Measurements from ENCODE around the gene FER.
"Not testable (repeated sequence)": the region's sequence is repeated elsewhere in the genome, so short reads cannot be mapped to it uniquely, and the experiment has no call there.

Gene FER

DNA sequence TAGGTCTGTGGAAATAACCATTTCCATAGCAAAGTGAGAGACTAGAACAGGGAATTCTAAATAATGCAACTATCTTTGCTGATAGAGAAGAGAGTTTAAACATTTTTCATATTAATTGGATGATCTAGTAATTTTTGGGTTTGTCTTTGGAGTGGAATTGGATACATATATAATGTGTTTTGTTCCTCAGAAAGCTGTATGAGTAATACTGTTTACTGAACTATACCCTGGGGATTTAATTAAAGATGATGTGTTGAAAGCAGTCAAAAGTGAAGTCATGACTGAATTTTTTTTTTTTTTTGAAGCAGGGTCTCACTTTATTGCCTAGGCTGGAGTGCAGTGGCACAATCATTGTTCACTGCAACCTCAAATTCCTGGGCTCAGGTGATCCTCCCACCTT lies 17.9 kb downstream of the FER start:
- no peak overlapping the region for H3K27ac ChIP-seq (ENCODE audit: low read depth, low read length)
- H3K9ac ChIP-seq (ENCODE audit: low read length), result no peak overlapping the region
- TF ChIP-seq, protein P1, sequence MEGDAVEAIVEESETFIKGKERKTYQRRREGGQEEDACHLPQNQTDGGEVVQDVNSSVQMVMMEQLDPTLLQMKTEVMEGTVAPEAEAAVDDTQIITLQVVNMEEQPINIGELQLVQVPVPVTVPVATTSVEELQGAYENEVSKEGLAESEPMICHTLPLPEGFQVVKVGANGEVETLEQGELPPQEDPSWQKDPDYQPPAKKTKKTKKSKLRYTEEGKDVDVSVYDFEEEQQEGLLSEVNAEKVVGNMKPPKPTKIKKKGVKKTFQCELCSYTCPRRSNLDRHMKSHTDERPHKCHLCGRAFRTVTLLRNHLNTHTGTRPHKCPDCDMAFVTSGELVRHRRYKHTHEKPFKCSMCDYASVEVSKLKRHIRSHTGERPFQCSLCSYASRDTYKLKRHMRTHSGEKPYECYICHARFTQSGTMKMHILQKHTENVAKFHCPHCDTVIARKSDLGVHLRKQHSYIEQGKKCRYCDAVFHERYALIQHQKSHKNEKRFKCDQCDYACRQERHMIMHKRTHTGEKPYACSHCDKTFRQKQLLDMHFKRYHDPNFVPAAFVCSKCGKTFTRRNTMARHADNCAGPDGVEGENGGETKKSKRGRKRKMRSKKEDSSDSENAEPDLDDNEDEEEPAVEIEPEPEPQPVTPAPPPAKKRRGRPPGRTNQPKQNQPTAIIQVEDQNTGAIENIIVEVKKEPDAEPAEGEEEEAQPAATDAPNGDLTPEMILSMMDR (IDR thresholded peaks at IDR 0.05; ENCODE audit: insufficient read depth, low read length, poor library complexity, severe bottlenecking), result no peak
- TF ChIP-seq EZH2phosphoT487 (conservative IDR thresholded peaks at IDR 0.05; ENCODE audit: low read length), result no peak
- no peaks in the 10 kb centered on the region for H4K20me1 ChIP-seq (ENCODE audit: low read depth, low read length)
- H2AFZ ChIP-seq (ENCODE audit: low read depth, low read length, severe bottlenecking), result no peak overlapping the region
- no peak overlapping the region for H3K4me2 ChIP-seq (ENCODE audit: low read depth, low read length, poor library complexity, severe bottlenecking)
- no peaks in the 10 kb centered on the region for H3K27me3 ChIP-seq (ENCODE audit: low read length)
- no peaks in the 10 kb centered on the region for H3K9me3 ChIP-seq (ENCODE audit: insufficient read depth, low read length)
- H3K36me3 ChIP-seq (ENCODE audit: low read length), result no peaks in the 10 kb centered on the region
- H3K79me2 ChIP-seq (ENCODE audit: insufficient read depth, low read length), result no peaks in the 10 kb centered on the region
- H3F3A ChIP-seq (ENCODE audit: insufficient read depth), result no peaks in the 10 kb centered on the region
- no peaks in the 10 kb centered on the region for H3K9me2 ChIP-seq (replicated peaks; ENCODE audit: insufficient read depth, low read length)
- H3K4me3 ChIP-seq (ENCODE audit: insufficient read depth, low read length, poor library complexity, severe bottlenecking), result no peak overlapping the region

DNA sequence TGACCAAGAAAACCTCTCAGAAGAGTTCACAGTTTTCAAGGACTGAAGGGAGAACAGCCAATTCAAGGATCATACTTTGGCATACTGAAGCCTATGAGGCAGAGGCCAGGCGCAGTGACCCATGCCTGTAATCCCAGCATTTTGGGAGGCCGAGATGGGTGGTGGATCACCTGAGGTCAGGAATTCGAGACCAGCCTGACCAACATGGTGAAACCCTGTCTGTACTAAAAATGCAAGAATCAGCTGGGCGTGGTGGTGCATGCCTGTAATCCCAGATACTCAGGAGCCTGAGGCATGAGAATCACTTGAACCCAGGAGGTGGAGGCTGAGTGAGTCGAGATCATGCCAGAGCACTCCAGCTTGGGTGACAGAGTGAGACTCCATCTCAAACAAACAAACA lies 19.2 kb downstream of the FER start:
- not testable (repeated sequence) for H3K36me3 ChIP-seq (ENCODE audit: low read length); H3K4me3 ChIP-seq (ENCODE audit: insufficient read depth, low read length, poor library complexity, severe bottlenecking); H4K20me1 ChIP-seq (ENCODE audit: low read depth, low read length); H3K4me2 ChIP-seq (ENCODE audit: low read depth, low read length, poor library complexity, severe bottlenecking); H3K9ac ChIP-seq (ENCODE audit: low read length); H3F3A ChIP-seq (ENCODE audit: insufficient read depth); H3K27me3 ChIP-seq (ENCODE audit: low read length); H3K79me2 ChIP-seq (ENCODE audit: insufficient read depth, low read length); H2AFZ ChIP-seq (ENCODE audit: low read depth, low read length, severe bottlenecking); H3K27ac ChIP-seq (ENCODE audit: low read depth, low read length); H3K9me2 ChIP-seq (replicated peaks; ENCODE audit: insufficient read depth, low read length); H3K9me3 ChIP-seq (ENCODE audit: insufficient read depth, low read length)

DNA sequence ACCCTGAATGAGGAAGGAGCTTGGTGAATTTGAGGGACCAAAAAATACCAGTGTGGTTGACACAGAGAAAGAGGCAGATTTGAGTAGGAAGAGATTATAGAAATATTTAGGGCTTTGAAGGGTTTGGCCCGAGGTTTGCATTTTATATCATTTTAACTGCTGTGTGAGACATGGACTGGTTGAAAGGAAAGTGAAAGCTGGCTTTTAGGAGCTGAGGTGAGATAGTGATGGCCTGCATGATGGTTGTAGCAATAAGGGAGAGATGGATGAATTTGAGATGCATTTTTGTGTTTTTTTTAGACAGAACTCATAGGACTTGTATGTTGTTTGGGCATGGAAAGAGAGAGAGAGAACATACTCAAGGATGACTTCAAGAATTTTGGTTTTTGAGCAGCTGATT lies 21.7 kb downstream of the FER start:
- Histone ChIP-seq H3K27me3 (ENCODE audit: low read length) (no peaks in the 10 kb centered on the region), H3K27ac (ENCODE audit: low read depth, low read length) (no peak overlapping the region), H3K36me3 (ENCODE audit: low read length) (no peaks in the 10 kb centered on the region), H3K9me2 (replicated peaks; ENCODE audit: insufficient read depth, low read length) (no peaks in the 10 kb centered on the region), H2AFZ (ENCODE audit: low read depth, low read length, severe bottlenecking) (no peak overlapping the region), H3K9me3 (ENCODE audit: insufficient read depth, low read length) (no peaks in the 10 kb centered on the region), H4K20me1 (ENCODE audit: low read depth, low read length) (no peaks in the 10 kb centered on the region), H3K4me2 (ENCODE audit: low read depth, low read length, poor library complexity, severe bottlenecking) (no peak overlapping the region), H3K4me3 (ENCODE audit: insufficient read depth, low read length, poor library complexity, severe bottlenecking) (no peak overlapping the region), H3K9ac (ENCODE audit: low read length) (no peak overlapping the region), H3F3A (ENCODE audit: insufficient read depth) (no peaks in the 10 kb centered on the region), H3K79me2 (ENCODE audit: insufficient read depth, low read length) (no peaks in the 10 kb centered on the region)
- TF ChIP-seq EZH2phosphoT487 (conservative IDR thresholded peaks at IDR 0.05; ENCODE audit: low read length), result no peak
- TF ChIP-seq, protein P1 (IDR thresholded peaks at IDR 0.05; ENCODE audit: insufficient read depth, low read length, poor library complexity, severe bottlenecking), result no peak

DNA sequence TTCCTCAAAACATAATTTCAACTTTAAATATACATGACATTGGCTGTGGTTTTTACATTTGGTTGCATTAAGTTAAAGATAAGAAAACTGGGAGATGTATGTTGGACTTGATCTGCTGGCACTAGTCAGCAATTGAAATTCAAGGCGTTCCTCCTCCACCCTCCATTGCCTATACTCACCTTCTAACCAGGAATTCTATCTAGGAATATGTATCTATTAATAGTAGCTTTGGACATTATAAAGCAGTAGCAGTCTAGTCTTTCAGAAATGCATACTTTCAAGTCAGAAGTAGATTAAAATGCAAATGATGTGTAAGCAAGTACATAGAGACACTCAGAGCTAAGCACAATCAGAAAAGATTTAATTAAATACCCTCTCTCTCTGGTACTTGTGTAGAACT lies 24.9 kb downstream of the FER start:
- Histone ChIP-seq H3K27me3 (ENCODE audit: low read length) (no peaks in the 10 kb centered on the region), H3F3A (ENCODE audit: insufficient read depth) (no peaks in the 10 kb centered on the region), H3K9me3 (ENCODE audit: insufficient read depth, low read length) (no peaks in the 10 kb centered on the region), H3K79me2 (ENCODE audit: insufficient read depth, low read length) (no peaks in the 10 kb centered on the region; the same call in 1 of the 2 replicates), H4K20me1 (ENCODE audit: low read depth, low read length) (no peaks in the 10 kb centered on the region), H3K4me2 (ENCODE audit: low read depth, low read length, poor library complexity, severe bottlenecking) (no peak overlapping the region), H3K4me3 (ENCODE audit: insufficient read depth, low read length, poor library complexity, severe bottlenecking) (no peak overlapping the region), H3K36me3 (ENCODE audit: low read length) (no peaks in the 10 kb centered on the region; the same call in 1 of the 2 replicates), H2AFZ (ENCODE audit: low read depth, low read length, severe bottlenecking) (no peak overlapping the region), H3K9ac (ENCODE audit: low read length) (no peak overlapping the region), H3K9me2 (replicated peaks; ENCODE audit: insufficient read depth, low read length) (no peaks in the 10 kb centered on the region), H3K27ac (ENCODE audit: low read depth, low read length) (no peak overlapping the region)
- TF ChIP-seq, protein P1 (IDR thresholded peaks at IDR 0.05; ENCODE audit: insufficient read depth, low read length, poor library complexity, severe bottlenecking), result no peak
- TF ChIP-seq EZH2phosphoT487 (conservative IDR thresholded peaks at IDR 0.05; ENCODE audit: low read length), result no peak

All from SU-DHL-6 (cell line).